HG03342 (cell line): ENCODE data around the gene PAPLN.
"Not testable (repeated sequence)": the region's sequence is repeated elsewhere in the genome, so short reads cannot be mapped to it uniquely, and the experiment has no call there.

Source experiments
- ATAC-seq: cut with Tn5 transposase; IDR thresholded peaks from one replicate; pipeline ENCODE4 v1.9.1; 2021; ENCODE audit warnings: mild to moderate bottlenecking, moderate library complexity; ENCODE audit not compliant: unreplicated experiment

PAPLN gene, protein sequence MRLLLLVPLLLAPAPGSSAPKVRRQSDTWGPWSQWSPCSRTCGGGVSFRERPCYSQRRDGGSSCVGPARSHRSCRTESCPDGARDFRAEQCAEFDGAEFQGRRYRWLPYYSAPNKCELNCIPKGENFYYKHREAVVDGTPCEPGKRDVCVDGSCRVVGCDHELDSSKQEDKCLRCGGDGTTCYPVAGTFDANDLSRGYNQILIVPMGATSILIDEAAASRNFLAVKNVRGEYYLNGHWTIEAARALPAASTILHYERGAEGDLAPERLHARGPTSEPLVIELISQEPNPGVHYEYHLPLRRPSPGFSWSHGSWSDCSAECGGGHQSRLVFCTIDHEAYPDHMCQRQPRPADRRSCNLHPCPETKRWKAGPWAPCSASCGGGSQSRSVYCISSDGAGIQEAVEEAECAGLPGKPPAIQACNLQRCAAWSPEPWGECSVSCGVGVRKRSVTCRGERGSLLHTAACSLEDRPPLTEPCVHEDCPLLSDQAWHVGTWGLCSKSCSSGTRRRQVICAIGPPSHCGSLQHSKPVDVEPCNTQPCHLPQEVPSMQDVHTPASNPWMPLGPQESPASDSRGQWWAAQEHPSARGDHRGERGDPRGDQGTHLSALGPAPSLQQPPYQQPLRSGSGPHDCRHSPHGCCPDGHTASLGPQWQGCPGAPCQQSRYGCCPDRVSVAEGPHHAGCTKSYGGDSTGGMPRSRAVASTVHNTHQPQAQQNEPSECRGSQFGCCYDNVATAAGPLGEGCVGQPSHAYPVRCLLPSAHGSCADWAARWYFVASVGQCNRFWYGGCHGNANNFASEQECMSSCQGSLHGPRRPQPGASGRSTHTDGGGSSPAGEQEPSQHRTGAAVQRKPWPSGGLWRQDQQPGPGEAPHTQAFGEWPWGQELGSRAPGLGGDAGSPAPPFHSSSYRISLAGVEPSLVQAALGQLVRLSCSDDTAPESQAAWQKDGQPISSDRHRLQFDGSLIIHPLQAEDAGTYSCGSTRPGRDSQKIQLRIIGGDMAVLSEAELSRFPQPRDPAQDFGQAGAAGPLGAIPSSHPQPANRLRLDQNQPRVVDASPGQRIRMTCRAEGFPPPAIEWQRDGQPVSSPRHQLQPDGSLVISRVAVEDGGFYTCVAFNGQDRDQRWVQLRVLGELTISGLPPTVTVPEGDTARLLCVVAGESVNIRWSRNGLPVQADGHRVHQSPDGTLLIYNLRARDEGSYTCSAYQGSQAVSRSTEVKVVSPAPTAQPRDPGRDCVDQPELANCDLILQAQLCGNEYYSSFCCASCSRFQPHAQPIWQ

GRCh38 chr14:73237219-73237785, at the start of gene PAPLN:
Gene PAPLN (plus strand): TSS chr14:73237506. CDS start chr14:73239779, 2,273 bp downstream.
- no peak for ATAC-seq

DNA sequence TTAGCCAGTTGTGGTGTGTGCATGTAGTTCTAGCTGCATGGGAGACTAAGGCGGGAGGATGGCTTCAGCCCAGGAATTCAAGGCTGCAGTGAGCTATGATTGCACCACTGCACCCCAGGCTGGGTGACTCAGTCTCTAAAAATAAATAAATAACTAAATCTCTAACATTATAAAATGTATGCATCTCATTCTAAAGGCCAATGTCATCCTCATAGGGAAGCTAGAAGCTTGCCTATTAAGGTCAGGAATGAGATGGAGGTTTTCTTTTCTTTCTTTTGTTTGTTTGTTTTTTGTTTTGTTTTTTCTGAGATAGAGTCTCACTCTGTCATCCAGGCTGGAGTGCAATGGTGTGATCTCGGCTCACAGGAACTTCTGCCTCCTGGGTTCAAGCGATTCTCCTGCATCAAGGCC, 48.8 kb upstream of the PAPLN start:
- no peak for ATAC-seq

- no peak for ATAC-seq
These were observed 47.7 kb upstream of the PAPLN start for GRCh38 chr14:73189651-73190050.

GRCh38 chr14:73191441-73191840, 45.9 kb upstream of the PAPLN start:
- no peak for ATAC-seq

DNA sequence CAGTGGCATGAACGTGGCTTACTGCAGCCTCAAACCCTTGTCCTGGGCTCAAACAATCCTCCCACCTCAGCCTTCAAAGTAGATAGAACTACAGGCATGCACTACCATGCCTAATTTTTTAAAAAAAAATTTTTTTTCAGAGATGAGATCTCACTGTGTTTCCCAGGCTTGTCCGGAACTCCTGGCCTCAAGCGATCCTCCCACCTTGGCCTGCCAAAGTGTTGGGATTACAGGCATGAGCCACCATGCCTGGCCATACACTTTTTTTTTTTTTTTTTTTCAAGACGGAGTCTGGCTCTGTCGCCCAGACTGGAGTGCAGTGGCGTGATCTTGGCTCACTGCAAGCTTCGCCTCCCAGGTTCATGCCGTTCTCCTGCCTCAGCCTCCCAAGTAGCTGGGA, 43.0 kb upstream of the PAPLN start:
- ATAC-seq = not testable (repeated sequence)

- ATAC-seq = no peak
These were observed 39.1 kb upstream of the PAPLN start for GRCh38 chr14:73198253-73198652.

- no peak for ATAC-seq
These were observed 33.8 kb upstream of the PAPLN start for GRCh38 chr14:73203527-73203926.

GRCh38 chr14:73207615-73208014, 29.7 kb upstream of the PAPLN start:
- ATAC-seq = no peak

DNA sequence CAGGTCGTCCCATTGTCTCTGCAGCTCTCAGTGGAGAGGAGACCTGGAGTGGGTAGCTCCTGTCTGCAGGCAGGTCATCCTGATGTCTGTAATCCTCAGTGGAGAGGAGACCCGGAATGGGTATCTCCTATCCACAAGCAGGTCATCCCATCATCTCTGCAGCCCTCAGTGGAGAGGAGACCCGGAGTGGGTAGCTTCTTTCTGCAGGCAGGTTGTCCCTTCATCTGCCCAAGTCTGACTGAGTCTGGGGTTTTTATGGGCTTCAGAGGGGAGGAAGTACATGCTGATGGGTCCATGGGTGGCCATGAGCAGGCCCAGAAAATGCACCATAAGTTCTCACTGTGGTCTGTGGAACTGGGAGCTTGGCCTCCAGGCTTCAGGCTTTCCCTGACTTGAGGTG, 28.9 kb upstream of the PAPLN start:
- no peak for ATAC-seq

GRCh38 chr14:73208846-73209245, 28.5 kb upstream of the PAPLN start:
- no peak for ATAC-seq

- ATAC-seq = no peak
These were observed 27.4 kb upstream of the PAPLN start for GRCh38 chr14:73209953-73210352.

GRCh38 chr14:73211251-73212040, 25.9 kb upstream of the PAPLN start:
- no peak for ATAC-seq

- ATAC-seq = no peak
These were observed 21.3 kb upstream of the PAPLN start for GRCh38 chr14:73216030-73216429.

DNA sequence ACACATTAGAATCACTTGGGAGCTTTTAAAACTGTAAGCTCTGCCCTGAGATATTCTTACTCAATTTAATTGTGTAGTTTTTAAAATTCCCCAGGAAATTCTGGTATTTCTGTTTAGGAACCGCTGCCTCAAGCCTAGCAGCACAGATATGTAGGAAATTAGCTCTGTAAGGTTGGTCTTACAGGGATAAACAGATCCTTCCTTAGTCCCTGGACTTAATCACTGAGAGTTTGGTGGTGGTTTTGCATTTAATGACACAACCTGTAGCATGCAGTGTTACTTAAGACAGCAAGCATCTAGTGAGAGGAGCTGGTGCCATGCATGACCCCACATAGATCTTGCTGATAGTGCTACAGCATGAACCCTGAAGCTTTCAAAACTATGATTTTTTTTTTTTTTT, 19.9 kb upstream of the PAPLN start:
- ATAC-seq = no peak

DNA sequence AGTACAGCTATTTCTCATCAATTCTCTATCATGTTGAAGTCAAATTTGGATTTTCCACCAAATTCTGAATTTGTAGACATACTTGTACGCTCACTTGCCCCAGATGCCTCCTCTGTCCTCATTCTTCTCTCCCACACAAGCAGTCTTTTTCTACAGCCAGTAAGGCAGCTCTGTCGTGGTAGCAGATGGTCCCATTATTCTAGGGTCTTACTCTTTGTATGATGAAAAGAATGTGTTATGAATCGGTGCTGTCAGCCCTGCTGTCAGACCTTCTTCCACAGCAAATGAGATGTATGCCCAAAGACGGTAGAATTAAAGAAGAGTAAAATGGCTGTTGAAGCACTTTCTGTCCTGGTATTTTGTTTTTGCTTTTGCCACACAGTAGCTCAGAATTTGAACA, 17.2 kb upstream of the PAPLN start:
- ATAC-seq = no peak

DNA sequence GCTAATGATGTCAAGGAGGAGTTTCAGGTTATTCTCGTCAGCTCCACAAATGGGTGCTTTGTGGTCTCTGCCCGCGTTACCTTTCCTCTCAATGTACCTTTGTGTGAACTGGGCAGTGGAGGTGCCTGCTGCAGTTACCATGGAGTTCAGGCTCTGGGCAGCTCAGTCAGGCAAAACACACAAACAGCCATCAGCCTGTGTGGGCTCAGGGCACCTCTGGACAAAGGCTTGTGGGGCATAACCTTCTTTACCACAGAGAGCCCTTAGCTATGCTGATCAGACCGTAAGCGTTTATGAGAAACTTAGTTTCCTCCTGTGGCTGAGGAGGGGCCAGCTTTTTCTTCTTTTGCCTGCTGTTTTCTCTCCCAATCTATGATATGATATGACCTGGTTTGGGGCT, 16.7 kb upstream of the PAPLN start:
- ATAC-seq = no peak

GRCh38 chr14:73221945-73222344, 15.4 kb upstream of the PAPLN start:
- ATAC-seq = no peak

GRCh38 chr14:73223049-73223448, 14.3 kb upstream of the PAPLN start:
- ATAC-seq = peak; percentile 66

DNA sequence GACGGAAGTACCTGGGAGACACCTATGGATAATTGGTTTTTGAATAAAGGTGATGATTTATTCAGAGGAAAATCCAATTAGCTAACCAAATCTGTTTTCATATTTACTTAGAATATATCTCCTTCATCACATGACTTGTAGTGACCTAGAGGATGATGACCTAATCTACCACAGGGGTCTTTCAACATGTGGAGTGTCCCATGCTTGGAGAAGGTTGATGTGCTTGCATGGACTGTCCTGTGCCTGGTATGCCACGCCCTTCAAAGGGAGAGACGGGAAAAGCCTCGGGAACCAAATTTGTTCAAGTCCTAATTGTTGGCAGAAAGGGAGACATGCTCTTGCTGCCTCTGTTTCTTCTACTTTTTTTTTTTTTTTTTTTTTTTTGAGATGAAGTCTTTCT, 11.8 kb upstream of the PAPLN start:
- no peak for ATAC-seq
